ENCODE data around the gene BCAS4.

Gene BCAS4

GRCh38 chr20:50916934-50917333 lies 122.1 kb downstream of the BCAS4 start:
- DNase-seq: no peak

DNA sequence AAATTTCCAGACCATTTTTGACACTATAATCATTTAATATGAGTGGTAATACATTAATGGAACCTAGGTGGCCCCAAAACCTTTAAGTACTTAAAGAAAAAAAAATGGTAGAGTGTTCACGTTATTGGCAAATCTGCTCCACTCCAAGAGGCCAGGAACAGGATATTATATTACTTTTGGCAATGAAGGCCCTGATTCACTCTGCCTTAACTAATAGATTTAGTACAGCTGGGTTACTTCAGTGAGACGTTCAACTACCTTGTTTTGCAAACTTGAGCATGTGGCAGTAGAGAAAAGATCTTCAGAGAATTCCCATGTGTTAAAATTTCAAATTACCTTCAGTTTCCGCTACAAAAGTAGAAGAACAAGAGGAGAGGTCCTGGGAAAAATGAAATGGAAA lies 123.5 kb downstream of the BCAS4 start:
- DNase-seq: no peak

DNA sequence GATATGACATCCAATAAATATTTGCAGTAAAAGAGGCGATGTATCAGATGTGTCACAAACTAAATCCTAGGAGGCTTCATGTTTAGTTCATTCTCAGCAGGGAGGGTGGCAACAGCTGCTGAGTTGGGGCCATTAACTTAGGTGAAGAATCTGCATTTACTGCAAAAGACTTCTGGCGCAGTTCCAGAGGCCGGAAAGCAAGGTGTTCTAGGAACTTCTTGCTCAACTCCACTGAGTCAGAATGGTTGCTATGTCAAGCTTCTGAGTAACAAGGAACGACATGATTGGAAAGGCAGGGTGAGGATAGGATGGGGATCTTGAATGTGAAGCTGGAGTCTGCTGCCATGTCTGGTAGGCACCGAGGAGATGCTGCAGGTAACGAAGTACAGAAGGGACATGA lies 124.7 kb downstream of the BCAS4 start:
- DNase-seq: no peak

- DNase-seq: no peak
These were observed 126.1 kb downstream of the BCAS4 start for GRCh38 chr20:50920997-50921396.

GRCh38 chr20:50921803-50922501 lies 127.1 kb downstream of the BCAS4 start:
- no peak for DNase-seq

GRCh38 chr20:50924261-50924920 lies 129.5 kb downstream of the BCAS4 start:
- DNase-seq: no peak

DNA sequence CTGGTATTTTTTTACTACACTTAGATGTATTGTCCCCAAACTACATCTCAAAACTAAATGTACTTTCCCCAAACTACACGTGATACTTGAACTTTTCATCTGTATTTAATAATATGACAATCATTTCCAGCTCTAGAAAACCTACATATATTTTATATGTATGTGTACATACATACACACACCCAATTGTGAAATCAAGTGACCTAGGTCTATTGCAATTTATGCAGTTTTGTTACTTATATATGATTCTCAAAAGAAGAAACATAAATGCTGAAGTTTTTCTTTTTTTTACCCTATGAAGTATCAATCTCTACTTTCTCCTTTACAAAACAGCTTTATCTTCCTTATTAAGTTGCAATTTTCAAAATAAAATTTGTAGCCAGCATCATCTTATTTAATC lies 131.7 kb downstream of the BCAS4 start:
- no peak for DNase-seq
